Immature natural killer cell (primary cell): ENCODE results near the gene NAGLU. TPM values are rescaled to one million over a fixed set of nuclear protein-coding genes. Genes with fewer than 3 reads are reported as not detected.

Source experiments
- DNase-seq, 3 donors: peaks; one replicate each; pipeline ENCODE4 v3.0.0; 2022; ENCODE audit warnings: mixed read lengths in 1 of 3
- H3K27ac Mint-ChIP-seq, 6 donors: one replicate each; pipeline ENCODE4 v1.8.0; 2020; ENCODE audit warnings: mixed read lengths in 6 of 6, mild to moderate bottlenecking in 5 of 6, inconsistent platforms in 4 of 6, moderate library complexity in 3 of 6
- H3K27me3 Mint-ChIP-seq, 3 donors: one replicate each; pipeline ENCODE4 v1.8.0; 2020 to 2021; ENCODE audit warnings: low read depth in 3 of 3, mild to moderate bottlenecking in 3 of 3, mixed read lengths in 3 of 3, moderate library complexity in 3 of 3, inconsistent platforms in 1 of 3
- H3K36me3 Mint-ChIP-seq, 3 donors: one replicate each; pipeline ENCODE4 v1.8.0; 2020; ENCODE audit warnings: mixed read lengths in 3 of 3, inconsistent platforms in 2 of 3, mild to moderate bottlenecking in 2 of 3
- H3K4me1 Mint-ChIP-seq, 2 donors: one replicate each; pipeline ENCODE4 v1.8.0; 2020; ENCODE audit warnings: inconsistent platforms in 2 of 2, mild to moderate bottlenecking in 2 of 2, mixed read lengths in 2 of 2, moderate library complexity in 1 of 2
- H3K4me3 Mint-ChIP-seq, 5 donors: one replicate each; pipeline ENCODE4 v1.8.0; 2020; ENCODE audit warnings: mild to moderate bottlenecking in 5 of 5, mixed read lengths in 5 of 5, inconsistent platforms in 3 of 5, moderate library complexity in 3 of 5
- H3K9me3 Mint-ChIP-seq, 6 donors: one replicate each; pipeline ENCODE4 v1.8.0; 2020; ENCODE audit warnings: mild to moderate bottlenecking in 6 of 6, mixed read lengths in 6 of 6, inconsistent platforms in 4 of 6, moderate library complexity in 3 of 6
- polyA plus RNA-seq, 3 donors: library from polyadenylated mRNA; unstranded; fragments of 300-500 nt; fragmentation: Illumina TruSeq; gene quantifications; one replicate each; pipeline ENCODE4 v1.2.3, GENCODE V29; 2021

NAGLU gene
- polyA plus RNA-seq, result 10 to 100 TPM; 28.1 to 43.5 (median 33.6) TPM

- Mint-ChIP-seq H3K27ac (peak within 1 kb of the TSS; percentile 79 to 92 (median 87)), H3K36me3 (peaks cover 0 to 6% (median 0%) of the 10 kb centered on the region in 3 donors), H3K9me3 (peaks cover 0 to 2% (median 0%) of the 10 kb centered on the region in 6 donors), H3K4me3 (peak within 1 kb of the TSS; percentile 84 to 89 (median 88)), H3K27me3 (peaks cover 0 to 10% (median 0%) of the 10 kb centered on the region in 3 donors), H3K4me1 (peaks cover 39 to 42% of the 10 kb centered on the region in 2 donors)
- DNase-seq, result peak; percentile 84 to 85 (median 85)
Measured at GRCh38 chr17:42536048-42536371, at the start of gene NAGLU. Gene NAGLU (plus strand): TSS chr17:42536241. CDS start chr17:42536273, 32 bp downstream.

DNA sequence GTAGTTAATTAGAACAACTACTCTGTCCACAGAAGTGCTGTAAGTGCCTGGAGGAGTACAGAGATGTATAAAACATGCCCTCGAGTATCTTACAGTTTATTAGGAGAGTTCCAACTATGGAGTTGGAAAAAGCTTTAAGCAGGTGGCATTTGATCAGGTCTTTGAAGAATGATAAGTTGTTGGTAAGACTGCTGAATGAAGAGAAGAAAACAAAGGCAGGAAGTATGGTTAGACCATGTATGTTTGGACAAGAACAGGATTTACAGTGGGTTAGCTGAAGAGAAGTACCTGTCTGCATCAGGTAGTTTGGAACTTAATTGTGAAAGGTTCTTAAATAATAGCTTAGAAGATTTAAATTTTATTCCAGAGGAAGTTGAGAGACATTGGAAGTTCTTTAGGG is 48.0 kb upstream of the NAGLU start:
- H3K27ac Mint-ChIP-seq, result no peak overlapping the region
- peaks cover 0 to 3% (median 0%) of the 10 kb centered on the region in 6 donors for H3K9me3 Mint-ChIP-seq
- H3K36me3 Mint-ChIP-seq, result peaks cover 0 to 10% (median 0%) of the 10 kb centered on the region in 3 donors
- peaks cover 22 to 24% of the 10 kb centered on the region in 2 donors for H3K4me1 Mint-ChIP-seq
- H3K27me3 Mint-ChIP-seq, result peaks cover 25 to 39% (median 33%) of the 10 kb centered on the region in 3 donors
- peak overlapping the region in 1 of 5 donors; percentile 0 for H3K4me3 Mint-ChIP-seq
- DNase-seq, result no peak

- no peak for DNase-seq
- H3K27me3 Mint-ChIP-seq, result peaks cover 20 to 39% (median 28%) of the 10 kb centered on the region in 3 donors
- H3K9me3 Mint-ChIP-seq, result no peaks in the 10 kb centered on the region
- peaks cover 20 to 23% of the 10 kb centered on the region in 2 donors for H3K4me1 Mint-ChIP-seq
- H3K4me3 Mint-ChIP-seq, result no peak overlapping the region
- H3K36me3 Mint-ChIP-seq, result peaks cover 0 to 6% (median 0%) of the 10 kb centered on the region in 3 donors
- no peak overlapping the region for H3K27ac Mint-ChIP-seq
Measured at GRCh38 chr17:42493319-42493718, 42.7 kb upstream of the NAGLU start.

- H3K27me3 Mint-ChIP-seq, result peaks cover 20 to 34% (median 22%) of the 10 kb centered on the region in 3 donors
- no peak overlapping the region for H3K27ac Mint-ChIP-seq
- DNase-seq, result peak; percentile 28 to 53 (median 40)
- H3K9me3 Mint-ChIP-seq, result no peaks in the 10 kb centered on the region
- H3K4me3 Mint-ChIP-seq, result peak overlapping the region in 4 of 5 donors; percentile 11 to 57 (median 30)
- H3K36me3 Mint-ChIP-seq, result peaks cover 0 to 3% (median 0%) of the 10 kb centered on the region in 3 donors
- H3K4me1 Mint-ChIP-seq, result peaks cover 19 to 23% of the 10 kb centered on the region in 2 donors
Measured at GRCh38 chr17:42494673-42495072, 41.4 kb upstream of the NAGLU start.

DNA sequence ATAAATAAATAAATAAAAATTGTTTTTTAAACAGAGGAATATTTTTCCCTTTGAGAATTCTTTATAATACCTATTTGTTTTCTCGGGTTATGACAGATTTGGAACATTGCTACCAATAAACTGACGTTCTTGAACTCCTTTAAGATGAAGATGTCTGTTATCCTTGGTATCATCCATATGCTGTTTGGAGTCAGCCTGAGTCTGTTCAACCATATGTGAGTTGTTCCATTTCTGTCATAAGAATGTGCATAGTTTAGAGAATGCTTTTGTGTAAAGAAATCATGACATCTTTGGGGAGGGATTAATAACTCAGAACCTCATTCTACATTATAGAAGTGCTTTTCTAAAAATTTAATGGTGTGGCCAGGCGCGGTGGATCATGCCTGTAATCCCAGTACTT is 37.2 kb upstream of the NAGLU start:
- no peak overlapping the region for H3K4me3 Mint-ChIP-seq
- H3K4me1 Mint-ChIP-seq, result peaks cover 19 to 23% of the 10 kb centered on the region in 2 donors
- no peaks in the 10 kb centered on the region for H3K9me3 Mint-ChIP-seq
- peaks cover 0 to 7% (median 0%) of the 10 kb centered on the region in 3 donors for H3K36me3 Mint-ChIP-seq
- peaks cover 12 to 22% (median 16%) of the 10 kb centered on the region in 3 donors for H3K27me3 Mint-ChIP-seq
- no peak for DNase-seq
- no peak overlapping the region for H3K27ac Mint-ChIP-seq

GRCh38 chr17:42502091-42502490 is 34.0 kb upstream of the NAGLU start:
- no peaks in the 10 kb centered on the region for H3K4me1 Mint-ChIP-seq
- H3K4me3 Mint-ChIP-seq, result no peak overlapping the region
- no peak for DNase-seq
- peaks cover 0 to 7% (median 0%) of the 10 kb centered on the region in 3 donors for H3K36me3 Mint-ChIP-seq
- peaks cover 4 to 7% (median 6%) of the 10 kb centered on the region in 3 donors for H3K27me3 Mint-ChIP-seq
- no peak overlapping the region for H3K27ac Mint-ChIP-seq
- no peaks in the 10 kb centered on the region for H3K9me3 Mint-ChIP-seq

DNA sequence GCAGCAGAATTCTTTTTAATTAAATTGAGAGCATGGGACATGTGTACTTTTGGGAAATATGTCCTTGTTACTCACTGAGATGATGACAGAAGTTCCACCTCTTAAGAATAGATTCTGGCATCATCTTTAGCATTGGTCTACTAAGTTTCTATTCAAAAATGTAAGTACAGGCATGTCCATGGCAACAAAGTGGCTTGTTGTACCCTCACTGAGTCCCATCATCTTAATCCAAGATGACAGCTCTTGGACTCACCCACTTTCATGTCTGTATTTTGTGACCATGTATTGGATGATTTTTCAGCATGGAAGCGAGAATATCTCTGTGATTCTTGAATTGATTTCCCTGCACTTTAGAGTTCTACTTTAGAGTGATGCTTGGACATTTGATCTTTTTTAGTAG is 33.1 kb upstream of the NAGLU start:
- Mint-ChIP-seq H3K27ac (no peak overlapping the region), H3K27me3 (peaks cover 6 to 9% (median 7%) of the 10 kb centered on the region in 3 donors), H3K4me1 (no peaks in the 10 kb centered on the region), H3K4me3 (no peak overlapping the region), H3K36me3 (peaks cover 0 to 7% (median 0%) of the 10 kb centered on the region in 3 donors), H3K9me3 (peaks cover 0 to 1% (median 0%) of the 10 kb centered on the region in 6 donors)
- no peak for DNase-seq

- H3K4me1 Mint-ChIP-seq, result no peaks in the 10 kb centered on the region
- H3K27me3 Mint-ChIP-seq, result peaks cover 8 to 27% (median 13%) of the 10 kb centered on the region in 3 donors
- H3K9me3 Mint-ChIP-seq, result peaks cover 0 to 4% (median 0%) of the 10 kb centered on the region in 6 donors
- H3K27ac Mint-ChIP-seq, result no peak overlapping the region
- DNase-seq, result no peak
- H3K4me3 Mint-ChIP-seq, result no peak overlapping the region
- H3K36me3 Mint-ChIP-seq, result peaks cover 0 to 8% (median 0%) of the 10 kb centered on the region in 3 donors
Measured at GRCh38 chr17:42507671-42508070, 28.4 kb upstream of the NAGLU start.

DNA sequence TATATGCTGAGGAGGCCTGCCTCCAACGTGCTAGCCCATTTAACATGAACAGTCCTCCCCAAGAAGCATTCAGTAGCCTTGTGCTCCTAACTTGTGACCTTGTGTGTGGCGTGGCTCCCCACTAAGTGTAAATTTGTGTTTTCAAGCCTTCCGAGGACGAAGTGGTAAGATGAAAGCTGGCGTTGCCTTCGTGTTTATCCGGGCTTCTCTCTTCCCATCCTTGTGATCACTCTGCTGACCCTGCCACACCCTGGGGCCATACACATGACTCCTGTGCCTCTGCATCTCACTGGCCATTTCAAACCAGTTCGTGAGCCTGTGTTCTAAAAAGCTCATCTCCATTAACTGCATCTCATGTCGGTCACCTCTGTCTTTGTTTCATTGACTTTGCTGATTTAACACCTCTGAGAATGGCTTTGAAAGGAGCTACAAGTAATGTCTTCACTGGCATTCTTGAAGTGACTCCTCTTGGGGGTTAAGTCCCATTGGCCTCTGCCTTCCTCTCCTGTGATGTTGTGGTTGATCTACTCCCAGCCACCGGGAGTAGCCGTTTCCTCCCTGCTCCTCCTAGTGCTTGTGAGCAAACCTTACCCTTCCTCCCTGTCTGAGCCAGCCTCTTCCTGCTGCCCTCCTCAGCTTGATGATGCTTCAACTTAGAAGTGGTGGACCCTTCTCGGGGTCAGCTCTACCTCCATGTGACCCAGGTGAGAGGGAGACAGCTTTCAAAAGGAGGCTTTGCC is 27.4 kb upstream of the NAGLU start:
- peaks cover 8 to 27% (median 11%) of the 10 kb centered on the region in 3 donors for H3K27me3 Mint-ChIP-seq
- no peak for DNase-seq
- H3K4me1 Mint-ChIP-seq, result no peaks in the 10 kb centered on the region
- H3K27ac Mint-ChIP-seq, result peak overlapping the region in 1 of 6 donors; percentile 28
- H3K36me3 Mint-ChIP-seq, result peaks cover 0 to 8% (median 0%) of the 10 kb centered on the region in 3 donors
- peaks cover 0 to 4% (median 0%) of the 10 kb centered on the region in 6 donors for H3K9me3 Mint-ChIP-seq
- no peak overlapping the region for H3K4me3 Mint-ChIP-seq

DNA sequence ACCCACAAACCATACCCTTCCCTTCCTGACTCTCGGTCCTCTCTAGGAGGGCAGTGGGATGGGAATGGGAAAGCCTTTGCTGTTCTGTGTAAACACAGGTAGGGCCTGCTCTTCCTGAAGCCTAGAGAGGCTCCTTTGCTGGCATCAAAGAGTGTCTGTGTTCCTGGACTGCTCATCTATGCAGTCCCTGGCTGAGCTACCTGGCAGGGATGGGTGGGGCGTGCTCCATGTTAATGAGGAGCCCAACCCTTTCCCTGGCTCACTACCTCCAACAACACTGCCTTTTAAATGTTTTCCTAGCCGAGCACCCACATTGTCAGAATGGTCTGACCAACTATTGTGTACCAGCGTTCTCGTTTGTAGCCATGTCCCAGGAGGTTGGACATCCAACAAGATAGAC is 26.6 kb upstream of the NAGLU start:
- Mint-ChIP-seq H3K27me3 (peaks cover 11 to 27% (median 11%) of the 10 kb centered on the region in 3 donors), H3K36me3 (peaks cover 0 to 8% (median 0%) of the 10 kb centered on the region in 3 donors), H3K27ac (peak overlapping the region in 1 of 6 donors; percentile 28)

DNA sequence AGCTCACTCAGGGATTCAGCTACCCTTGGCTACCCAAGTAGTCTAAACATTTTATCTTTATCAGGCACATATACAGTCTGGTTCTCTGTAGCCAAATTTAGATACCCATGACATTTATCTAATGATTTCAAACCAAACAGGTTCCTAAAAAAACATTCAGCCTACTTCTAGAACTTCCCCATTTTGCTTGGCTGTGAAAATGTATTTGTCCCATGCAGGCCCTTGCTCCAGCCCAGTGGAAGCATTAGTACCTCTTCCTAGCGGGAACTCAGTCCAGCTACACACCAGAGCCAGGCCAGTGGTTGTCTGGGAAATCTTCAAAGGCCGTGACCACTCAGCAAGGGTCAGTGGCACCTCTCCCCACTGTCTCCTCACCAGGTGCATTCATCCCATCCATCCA is 26.2 kb upstream of the NAGLU start:
- Mint-ChIP-seq H3K36me3 (peaks cover 0 to 8% (median 0%) of the 10 kb centered on the region in 3 donors), H3K4me3 (no peak overlapping the region), H3K27ac (no peak overlapping the region), H3K4me1 (no peaks in the 10 kb centered on the region), H3K9me3 (peaks cover 0 to 4% (median 0%) of the 10 kb centered on the region in 6 donors), H3K27me3 (peaks cover 11 to 26% (median 11%) of the 10 kb centered on the region in 3 donors)
- no peak for DNase-seq

More for the DNA sequence above, 26.6 kb upstream of the NAGLU start:
- DNase-seq, result no peak
- Mint-ChIP-seq H3K9me3 (peaks cover 0 to 4% (median 0%) of the 10 kb centered on the region in 6 donors), H3K4me3 (no peak overlapping the region), H3K4me1 (no peaks in the 10 kb centered on the region)

GRCh38 chr17:42512246-42512645 is 23.8 kb upstream of the NAGLU start:
- H3K4me1 Mint-ChIP-seq, result peaks cover 0 to 1% of the 10 kb centered on the region in 2 donors
- H3K36me3 Mint-ChIP-seq, result peaks cover 0 to 8% (median 0%) of the 10 kb centered on the region in 3 donors
- H3K9me3 Mint-ChIP-seq, result peaks cover 0 to 4% (median 0%) of the 10 kb centered on the region in 6 donors
- peaks cover 14 to 26% (median 14%) of the 10 kb centered on the region in 3 donors for H3K27me3 Mint-ChIP-seq
- no peak overlapping the region for H3K4me3 Mint-ChIP-seq
- no peak overlapping the region for H3K27ac Mint-ChIP-seq
- DNase-seq, result no peak

GRCh38 chr17:42512733-42513251 is 23.2 kb upstream of the NAGLU start:
- Mint-ChIP-seq H3K4me1 (peaks cover 4 to 7% of the 10 kb centered on the region in 2 donors), H3K27ac (no peak overlapping the region), H3K36me3 (peaks cover 0 to 8% (median 0%) of the 10 kb centered on the region in 3 donors), H3K4me3 (no peak overlapping the region), H3K27me3 (peaks cover 15 to 25% (median 18%) of the 10 kb centered on the region in 3 donors), H3K9me3 (peaks cover 0 to 4% (median 0%) of the 10 kb centered on the region in 6 donors)
- no peak for DNase-seq

- H3K36me3 Mint-ChIP-seq, result peaks cover 0 to 8% (median 0%) of the 10 kb centered on the region in 3 donors
- peaks cover 0 to 2% (median 0%) of the 10 kb centered on the region in 6 donors for H3K9me3 Mint-ChIP-seq
- no peak overlapping the region for H3K4me3 Mint-ChIP-seq
Measured at GRCh38 chr17:42513686-42514085, 22.4 kb upstream of the NAGLU start.

More at GRCh38 chr17:42513686-42514085, 22.4 kb upstream of the NAGLU start:
- H3K27ac Mint-ChIP-seq, result no peak overlapping the region
- no peak for DNase-seq
- H3K4me1 Mint-ChIP-seq, result peaks cover 4 to 8% of the 10 kb centered on the region in 2 donors
- peaks cover 13 to 25% (median 15%) of the 10 kb centered on the region in 3 donors for H3K27me3 Mint-ChIP-seq
